ENCODE data around the gene ZSCAN31. TPM values are rescaled to one million over a fixed set of nuclear protein-coding genes. Genes with fewer than 3 reads are reported as not detected.

The ZSCAN31 gene
- total and polyA plus RNA-seq, 2 of the 8 experiments (the other 6 are each of a cell fraction or from before 2014, with no cell fraction given): 1.9 to 7.0 TPM

DNA sequence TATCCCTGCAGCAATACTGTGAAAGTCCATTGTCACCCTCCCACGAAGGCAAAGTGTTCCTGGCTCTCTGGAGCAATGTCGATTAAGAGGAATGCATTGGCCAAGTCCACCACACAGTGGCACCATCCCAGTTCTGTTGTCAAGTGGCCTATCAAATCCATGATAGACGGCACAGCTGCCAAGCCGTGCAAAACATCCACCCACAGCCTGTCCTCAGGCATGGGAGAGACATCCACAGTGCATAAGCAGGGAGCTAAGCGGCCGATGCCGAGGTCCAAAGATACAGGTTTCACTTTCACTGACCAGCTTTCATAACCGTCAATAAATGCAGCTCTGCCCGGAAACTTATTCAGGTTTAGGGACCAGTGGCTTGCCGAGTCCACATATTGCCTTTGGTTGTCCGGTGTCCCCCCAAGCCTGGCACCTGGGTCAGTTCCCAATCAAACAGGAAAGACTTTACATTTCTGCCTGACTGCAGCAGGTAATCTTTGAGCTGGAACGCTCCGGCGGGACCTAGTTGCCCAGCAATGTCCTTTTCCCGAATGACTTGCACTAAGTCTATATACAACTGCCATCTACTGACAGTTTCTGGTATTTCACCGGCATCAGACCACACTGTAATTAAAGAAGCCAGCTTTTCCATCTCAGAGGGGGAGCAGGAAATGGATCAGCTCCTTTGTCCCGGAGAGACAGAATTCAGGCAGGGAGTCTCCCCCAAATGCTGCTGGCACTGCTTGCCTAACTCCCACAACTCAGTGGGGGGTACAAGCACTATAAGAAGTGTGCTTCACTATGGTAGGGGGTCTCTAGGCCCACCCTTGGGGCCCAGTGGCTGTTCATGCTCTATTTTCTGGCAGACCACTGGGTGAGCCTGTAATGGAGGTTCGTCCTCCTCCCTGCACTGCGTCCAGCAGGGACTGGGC, 20.1 kb upstream of the ZSCAN31 start (continued):
- no peak for TF ChIP-seq PHF8 (conservative IDR thresholded peaks at IDR 0.05; ENCODE audit: low read depth, low read length)

Data from H1 (cell line).